Panc1 (cell line): Measurements from ENCODE around the gene LGALS12.

ENCODE experiments used
- TCF7L2 ChIP-seq: IDR thresholded peaks from 2 replicates; pipeline ENCODE4 v1.6.1; 2011; ENCODE audit warnings: mild to moderate bottlenecking, low read depth, low read length, inconsistent platforms
- TF ChIP-seq, protein P1 (sequence below): fragments of 450-650 bp; IDR thresholded peaks from 2 replicates; pipeline ENCODE4 v1.5.1; 2017; ENCODE audit warnings: mild to moderate bottlenecking
- TF ChIP-seq, protein P2 (sequence below), 2 experiments: IDR thresholded peaks; 2 replicates each; pipeline ENCODE4 v1.6.1; 2011 to 2012; ENCODE audit warnings: low read depth in 2 of 2, control low read depth in 1 of 2, low read length in 1 of 2, mild to moderate bottlenecking in 1 of 2, moderate library complexity in 1 of 2; ENCODE audit not compliant: insufficient read depth in 1 of 2

DNA sequence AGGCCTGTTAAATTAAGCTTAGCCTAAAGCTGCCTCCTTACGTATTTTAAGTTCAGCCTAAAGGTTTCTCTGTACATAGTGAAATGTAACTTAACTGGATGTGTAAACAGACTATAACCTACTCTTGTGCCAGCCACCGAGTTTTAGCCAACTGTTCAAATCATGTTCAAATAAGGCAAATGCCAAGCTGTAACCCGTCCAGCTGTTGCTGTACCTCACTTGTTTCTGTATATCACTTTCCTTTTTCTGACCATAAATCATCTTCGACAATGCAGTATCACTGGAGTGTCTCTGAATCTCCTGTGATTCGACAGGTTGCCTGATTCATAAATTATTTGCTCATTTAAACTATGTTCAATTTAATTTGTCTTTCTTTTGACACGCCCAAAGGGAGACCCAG, 10.9 kb upstream of the LGALS12 start:
- TF ChIP-seq, protein P1, sequence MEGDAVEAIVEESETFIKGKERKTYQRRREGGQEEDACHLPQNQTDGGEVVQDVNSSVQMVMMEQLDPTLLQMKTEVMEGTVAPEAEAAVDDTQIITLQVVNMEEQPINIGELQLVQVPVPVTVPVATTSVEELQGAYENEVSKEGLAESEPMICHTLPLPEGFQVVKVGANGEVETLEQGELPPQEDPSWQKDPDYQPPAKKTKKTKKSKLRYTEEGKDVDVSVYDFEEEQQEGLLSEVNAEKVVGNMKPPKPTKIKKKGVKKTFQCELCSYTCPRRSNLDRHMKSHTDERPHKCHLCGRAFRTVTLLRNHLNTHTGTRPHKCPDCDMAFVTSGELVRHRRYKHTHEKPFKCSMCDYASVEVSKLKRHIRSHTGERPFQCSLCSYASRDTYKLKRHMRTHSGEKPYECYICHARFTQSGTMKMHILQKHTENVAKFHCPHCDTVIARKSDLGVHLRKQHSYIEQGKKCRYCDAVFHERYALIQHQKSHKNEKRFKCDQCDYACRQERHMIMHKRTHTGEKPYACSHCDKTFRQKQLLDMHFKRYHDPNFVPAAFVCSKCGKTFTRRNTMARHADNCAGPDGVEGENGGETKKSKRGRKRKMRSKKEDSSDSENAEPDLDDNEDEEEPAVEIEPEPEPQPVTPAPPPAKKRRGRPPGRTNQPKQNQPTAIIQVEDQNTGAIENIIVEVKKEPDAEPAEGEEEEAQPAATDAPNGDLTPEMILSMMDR = no peak
- TF ChIP-seq, protein P2, sequence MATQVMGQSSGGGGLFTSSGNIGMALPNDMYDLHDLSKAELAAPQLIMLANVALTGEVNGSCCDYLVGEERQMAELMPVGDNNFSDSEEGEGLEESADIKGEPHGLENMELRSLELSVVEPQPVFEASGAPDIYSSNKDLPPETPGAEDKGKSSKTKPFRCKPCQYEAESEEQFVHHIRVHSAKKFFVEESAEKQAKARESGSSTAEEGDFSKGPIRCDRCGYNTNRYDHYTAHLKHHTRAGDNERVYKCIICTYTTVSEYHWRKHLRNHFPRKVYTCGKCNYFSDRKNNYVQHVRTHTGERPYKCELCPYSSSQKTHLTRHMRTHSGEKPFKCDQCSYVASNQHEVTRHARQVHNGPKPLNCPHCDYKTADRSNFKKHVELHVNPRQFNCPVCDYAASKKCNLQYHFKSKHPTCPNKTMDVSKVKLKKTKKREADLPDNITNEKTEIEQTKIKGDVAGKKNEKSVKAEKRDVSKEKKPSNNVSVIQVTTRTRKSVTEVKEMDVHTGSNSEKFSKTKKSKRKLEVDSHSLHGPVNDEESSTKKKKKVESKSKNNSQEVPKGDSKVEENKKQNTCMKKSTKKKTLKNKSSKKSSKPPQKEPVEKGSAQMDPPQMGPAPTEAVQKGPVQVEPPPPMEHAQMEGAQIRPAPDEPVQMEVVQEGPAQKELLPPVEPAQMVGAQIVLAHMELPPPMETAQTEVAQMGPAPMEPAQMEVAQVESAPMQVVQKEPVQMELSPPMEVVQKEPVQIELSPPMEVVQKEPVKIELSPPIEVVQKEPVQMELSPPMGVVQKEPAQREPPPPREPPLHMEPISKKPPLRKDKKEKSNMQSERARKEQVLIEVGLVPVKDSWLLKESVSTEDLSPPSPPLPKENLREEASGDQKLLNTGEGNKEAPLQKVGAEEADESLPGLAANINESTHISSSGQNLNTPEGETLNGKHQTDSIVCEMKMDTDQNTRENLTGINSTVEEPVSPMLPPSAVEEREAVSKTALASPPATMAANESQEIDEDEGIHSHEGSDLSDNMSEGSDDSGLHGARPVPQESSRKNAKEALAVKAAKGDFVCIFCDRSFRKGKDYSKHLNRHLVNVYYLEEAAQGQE (IDR thresholded peaks at IDR 0.05; ENCODE audit: insufficient read depth in 1 of 2, low read depth in 2 of 2, low read length in 1 of 2) = no peak
- TF ChIP-seq TCF7L2 = no peak
